HG02610 (cell line): ENCODE results near the gene ANKRD52.
"Not testable (repeated sequence)": the region's sequence is repeated elsewhere in the genome, so short reads cannot be mapped to it uniquely, and the experiment has no call there.

Experiments used
- ATAC-seq: cut with Tn5 transposase; IDR thresholded peaks from one replicate; pipeline ENCODE4 v1.9.1; 2021; ENCODE audit warnings: mild to moderate bottlenecking, moderate library complexity; ENCODE audit not compliant: unreplicated experiment

The ANKRD52 gene

DNA sequence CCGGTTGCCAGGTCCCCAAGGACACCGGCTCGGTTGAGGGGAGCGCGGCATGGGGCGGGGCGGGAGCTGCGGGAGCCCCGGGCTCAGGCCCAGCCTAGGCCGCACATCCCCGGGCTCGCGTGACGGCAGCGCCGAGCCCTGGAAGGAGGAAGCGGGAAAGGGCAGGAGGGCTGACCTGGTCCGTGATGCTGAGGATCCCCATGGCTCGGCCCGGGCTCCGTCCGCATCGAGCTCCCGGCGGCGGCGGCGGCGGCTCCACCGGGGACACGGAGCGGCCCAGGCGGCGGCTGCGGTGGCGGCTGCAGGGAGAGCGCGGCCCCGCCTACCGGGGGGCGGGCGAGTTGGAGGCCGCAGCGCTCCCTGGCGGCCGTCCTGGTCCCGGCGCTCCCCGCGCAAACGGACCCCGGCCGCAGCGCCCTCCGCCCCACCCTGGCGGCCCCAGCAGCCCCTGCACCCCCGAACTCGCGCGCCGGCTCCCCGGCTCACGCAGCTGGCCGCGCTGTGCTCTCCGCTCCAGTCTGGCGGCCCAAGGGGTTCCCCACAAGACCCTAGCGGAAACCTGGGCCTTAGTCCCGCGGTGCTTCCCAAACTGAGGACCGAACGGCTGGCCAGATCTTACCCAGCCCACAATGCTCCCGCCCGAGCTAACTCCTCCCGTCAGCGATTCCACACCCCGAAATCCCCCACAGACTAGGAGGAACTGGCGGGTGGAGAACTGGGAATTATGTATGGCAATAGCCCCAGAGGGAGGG, at the start of gene ANKRD52:
TSS of gene ANKRD52 (minus strand) at position 317 of the 752 bp plus-strand sequence. CDS start at position 202, 115 bp downstream.
- peak; percentile 89 for ATAC-seq

DNA sequence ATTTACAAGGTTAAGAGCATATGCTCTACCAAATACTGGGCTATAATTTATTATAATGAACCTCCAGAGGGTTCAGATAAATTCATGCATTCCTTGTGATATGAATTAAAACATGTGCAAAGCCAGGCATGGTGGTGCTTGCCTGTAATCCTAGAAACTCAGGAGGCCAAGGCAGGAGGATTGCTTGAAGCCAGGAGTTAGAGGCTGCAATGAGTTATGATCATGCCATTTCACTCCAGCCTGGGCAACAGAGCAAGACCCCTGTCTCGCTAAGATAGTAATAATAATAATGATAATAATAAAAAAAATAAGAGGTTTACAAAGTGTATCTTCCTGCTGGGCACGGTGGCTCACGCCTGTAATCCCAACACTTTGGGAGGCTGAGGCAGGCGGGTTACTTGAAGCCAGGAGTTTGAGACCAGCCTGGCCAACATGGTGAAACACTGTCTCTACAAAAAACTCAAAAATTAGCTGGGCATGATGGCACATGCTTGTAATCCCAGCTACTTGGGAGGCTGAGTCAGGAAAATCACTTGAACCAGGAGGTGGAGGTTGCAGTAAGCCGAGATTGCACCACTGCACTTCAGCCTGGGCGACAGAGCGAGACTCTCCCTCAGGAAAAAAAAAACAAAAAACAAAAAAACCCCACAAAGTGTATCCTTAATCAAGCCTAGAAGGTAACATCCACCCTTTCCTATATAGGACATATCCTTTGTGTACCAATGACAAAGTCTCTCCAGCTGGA, 49.2 kb upstream of the ANKRD52 start:
- no peak for ATAC-seq

DNA sequence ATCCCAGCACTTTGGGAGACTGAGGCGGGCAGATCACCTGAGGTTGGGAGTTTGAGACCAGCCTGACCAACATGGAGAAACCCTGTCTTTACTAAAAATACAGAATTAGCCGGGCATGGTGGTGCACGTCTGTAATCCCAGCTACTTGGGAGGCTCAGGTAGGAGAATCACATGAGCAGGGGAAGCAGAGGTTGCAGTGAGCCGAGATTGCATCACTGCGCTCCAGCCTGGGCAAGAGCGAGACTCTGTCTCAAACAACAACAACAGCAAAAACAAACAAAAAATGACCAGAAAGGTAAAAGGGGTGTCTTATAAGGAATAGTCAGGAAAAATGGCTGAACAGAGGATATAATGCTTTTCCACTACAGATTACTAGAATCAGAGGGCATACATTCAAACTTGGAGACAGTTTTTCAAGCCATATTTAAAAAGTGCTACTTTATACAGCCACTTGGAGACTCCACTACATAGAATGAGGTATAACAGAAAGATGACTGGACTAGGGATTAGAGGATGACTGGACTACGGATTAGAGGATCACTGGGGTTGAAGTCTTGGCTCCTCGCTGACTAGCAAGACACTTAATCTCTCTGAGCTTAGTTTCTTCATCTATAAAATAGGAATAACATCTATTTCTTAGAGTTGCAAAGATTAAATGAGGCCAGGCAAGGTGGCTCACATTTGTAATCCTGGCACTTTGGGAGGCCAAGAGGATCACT, 46.8 kb upstream of the ANKRD52 start:
- ATAC-seq: no peak

DNA sequence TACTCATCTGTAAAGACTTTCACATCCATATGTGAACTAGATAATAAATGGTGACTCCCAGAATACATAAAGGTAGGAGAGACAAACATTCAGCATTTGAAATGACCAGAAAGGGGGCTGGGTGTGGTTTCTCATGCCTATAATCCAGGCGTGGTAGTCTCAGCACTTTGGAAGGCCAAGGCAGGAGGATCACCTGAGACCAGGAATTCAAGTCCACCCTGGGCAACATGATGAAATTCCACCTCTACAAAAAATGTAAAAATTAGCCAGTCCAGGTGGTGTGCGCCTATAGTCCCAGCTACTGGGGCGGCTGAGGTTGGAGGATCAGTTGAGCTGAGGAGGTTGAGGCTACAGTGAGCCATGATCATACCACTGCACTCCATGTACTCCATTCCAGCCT, 46.1 kb upstream of the ANKRD52 start:
- ATAC-seq: no peak

DNA sequence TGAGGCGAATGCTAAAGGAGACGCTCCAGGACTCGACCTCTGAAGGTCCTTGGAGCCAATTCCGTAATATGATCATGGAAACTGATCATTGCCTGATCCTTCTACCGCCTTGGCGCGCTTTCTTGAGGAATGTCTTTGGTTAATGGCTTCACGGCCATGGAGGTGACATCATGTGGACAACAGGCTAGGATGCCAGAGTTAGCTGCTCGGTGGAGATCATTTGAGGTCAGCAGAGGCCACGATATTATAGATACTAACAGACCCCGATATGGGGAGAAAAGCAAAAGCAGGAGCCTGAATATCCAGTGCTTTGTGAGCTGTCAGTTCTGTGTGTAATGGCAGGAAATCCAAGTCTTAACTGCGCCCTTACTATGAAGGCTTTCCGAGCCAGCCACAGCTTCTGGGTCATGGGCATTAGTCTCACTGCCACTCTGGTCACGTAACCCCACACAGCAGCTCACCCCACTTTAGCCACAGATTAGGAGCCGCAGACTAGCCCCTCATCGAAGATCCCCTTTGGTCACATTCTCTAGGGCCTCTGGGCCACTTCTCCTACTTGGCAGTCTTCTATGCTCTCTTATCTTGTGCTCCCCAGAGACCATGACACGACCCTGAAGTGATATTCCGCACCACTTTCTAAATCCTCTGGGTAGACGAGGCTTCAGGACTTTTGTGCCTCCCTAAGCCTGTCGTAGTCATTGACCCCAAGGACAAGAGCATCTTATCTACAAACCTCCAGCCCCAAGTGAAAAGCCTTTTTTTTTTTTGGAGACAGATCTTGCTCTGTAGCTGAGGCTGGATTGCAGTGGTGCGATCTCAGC, 42.7 kb upstream of the ANKRD52 start:
- ATAC-seq: no peak

DNA sequence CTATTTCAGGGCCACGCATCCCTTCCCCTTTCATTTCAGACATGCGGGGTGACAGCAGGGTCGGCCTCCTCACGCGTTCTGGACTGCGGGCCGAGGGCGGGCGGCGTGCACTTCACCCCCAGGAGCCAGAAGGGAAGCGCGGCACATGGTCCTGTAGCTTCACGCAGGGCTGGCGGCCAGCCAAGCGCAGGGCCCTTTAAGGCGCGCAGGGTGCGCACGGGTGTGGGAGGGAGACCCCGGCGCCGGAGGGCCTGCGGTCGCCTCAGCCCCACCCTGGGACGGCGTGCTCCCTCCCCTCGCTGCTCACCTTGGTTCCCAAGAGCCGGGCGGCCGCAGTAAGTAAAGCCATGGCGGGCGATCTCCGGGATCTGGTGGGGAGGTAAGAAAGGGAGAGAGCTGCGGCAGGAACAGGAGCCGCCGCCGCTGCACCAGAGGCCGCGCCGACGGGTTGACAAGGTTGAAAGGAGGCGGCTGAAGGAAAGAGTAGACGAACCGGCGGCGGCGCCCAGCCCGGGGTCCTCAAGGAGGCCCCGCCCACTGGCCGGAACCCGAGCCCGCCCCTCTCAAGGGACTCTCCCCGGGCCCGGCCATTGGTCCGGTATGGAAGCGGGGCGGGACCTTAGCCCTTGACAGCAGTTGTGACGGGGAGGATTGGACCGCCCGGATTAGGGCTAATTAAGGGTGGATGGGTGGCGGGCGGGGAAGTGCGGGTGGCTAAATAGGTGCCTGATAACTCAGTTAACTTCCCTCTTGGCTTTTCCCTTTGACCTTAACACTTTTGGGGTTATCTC, 41.9 kb upstream of the ANKRD52 start, which contains the start of gene CS:
TSS of gene CS (minus strand) at position 478 of the 791 bp plus-strand sequence. CDS start at position 349, 129 bp downstream.
- ATAC-seq: peak; percentile 94

DNA sequence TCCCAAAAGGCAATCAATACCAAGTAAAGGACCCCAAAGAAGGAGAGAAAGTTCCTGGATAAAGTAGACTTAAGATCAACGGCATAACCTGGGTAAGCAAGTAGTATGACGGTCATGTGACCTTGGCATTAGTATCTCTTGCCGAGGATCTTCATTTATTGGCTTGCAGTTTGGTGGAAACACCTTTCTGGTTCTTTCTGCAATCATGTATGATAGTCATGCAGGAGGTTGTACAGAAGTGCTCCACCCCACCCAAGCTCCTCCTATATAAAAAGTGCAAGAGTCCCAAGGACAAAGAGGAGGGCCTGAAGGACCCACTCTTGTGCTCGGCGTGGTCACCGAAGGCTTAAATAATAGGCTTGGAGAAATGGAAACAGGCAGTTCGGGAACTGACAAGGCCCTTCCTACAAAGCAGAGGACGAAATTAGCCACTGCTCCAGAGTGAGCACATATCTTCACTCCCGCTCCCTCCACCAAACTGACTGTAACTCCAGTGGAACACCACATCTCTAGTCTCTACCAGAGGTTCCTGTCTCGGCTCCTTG, 41.2 kb upstream of the ANKRD52 start:
- no peak for ATAC-seq

DNA sequence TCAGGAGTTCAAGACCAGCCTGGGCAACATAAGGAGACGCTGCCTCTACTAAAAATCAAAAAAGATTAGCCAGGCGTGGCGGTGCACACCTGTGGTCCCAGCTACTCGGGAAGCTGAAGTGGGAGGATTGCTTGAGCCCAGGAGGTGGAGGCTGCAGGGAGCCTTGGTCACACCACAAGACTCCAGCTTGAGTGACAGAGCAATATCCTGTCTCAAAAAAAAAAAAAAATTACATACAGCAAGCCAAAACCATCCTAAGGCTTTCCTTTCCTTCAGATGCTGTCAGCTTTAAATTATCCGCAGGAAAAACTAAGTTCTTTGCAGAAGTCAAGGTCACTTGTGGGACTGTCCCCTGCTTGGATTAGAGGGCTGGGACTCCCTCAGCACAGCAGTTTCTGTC, 40.6 kb upstream of the ANKRD52 start:
- no peak for ATAC-seq

DNA sequence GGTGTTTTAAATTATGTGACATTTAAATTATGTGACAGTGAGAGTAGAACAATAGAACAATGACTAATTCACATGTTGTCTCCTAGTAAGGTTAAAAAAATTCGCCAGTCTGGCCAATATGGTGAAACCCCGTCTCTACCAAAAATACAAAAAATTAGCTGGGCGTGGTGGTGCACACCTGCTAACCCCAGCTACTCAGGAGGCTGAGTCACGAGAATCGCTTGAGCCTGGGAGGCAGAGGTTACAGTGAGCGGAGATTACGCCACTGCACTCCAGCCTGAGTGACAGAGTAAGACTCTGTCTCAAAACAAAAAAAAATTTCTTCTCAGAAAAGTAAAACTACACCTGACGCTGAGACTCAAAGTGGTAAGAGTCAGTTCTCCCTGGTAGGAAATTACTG, 39.2 kb upstream of the ANKRD52 start:
- no peak for ATAC-seq

DNA sequence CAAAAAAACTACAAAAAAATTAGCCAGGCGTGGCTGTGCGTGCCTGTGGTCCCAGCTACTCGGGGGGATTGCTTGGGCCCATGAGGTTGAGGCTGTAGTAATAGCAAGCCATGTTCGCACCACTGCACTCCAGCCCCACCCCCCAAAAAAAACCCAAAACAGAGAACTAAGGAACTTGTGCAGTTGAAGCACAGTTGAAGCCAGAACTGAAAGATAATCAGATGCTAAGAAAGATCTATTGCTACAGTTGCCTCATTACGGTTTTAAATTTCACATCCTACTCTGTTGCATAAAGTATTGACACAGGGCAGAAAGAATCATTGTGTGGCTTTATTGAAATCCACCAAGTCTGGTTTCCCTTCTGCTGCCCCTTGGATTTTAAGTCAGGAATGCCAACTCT, 38.1 kb upstream of the ANKRD52 start:
- no peak for ATAC-seq

DNA sequence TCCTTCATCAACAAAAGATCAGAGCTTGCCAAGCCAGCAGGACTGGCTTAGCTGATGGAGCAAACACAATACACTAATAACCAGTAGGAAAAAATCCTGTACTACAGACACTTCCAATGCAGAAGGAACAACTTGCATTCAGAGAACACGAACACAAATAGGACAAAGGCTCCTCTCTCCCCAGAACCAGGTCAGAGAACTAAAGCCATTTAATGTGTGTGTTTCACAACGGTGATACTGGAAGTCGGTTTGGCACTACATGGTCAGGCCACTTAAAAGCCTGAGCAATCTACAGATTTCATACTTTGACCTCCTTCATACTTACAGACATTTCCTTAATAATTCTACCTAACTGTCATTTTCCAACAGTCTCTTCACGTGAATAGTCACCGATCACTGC, 35.6 kb upstream of the ANKRD52 start:
- no peak for ATAC-seq

DNA sequence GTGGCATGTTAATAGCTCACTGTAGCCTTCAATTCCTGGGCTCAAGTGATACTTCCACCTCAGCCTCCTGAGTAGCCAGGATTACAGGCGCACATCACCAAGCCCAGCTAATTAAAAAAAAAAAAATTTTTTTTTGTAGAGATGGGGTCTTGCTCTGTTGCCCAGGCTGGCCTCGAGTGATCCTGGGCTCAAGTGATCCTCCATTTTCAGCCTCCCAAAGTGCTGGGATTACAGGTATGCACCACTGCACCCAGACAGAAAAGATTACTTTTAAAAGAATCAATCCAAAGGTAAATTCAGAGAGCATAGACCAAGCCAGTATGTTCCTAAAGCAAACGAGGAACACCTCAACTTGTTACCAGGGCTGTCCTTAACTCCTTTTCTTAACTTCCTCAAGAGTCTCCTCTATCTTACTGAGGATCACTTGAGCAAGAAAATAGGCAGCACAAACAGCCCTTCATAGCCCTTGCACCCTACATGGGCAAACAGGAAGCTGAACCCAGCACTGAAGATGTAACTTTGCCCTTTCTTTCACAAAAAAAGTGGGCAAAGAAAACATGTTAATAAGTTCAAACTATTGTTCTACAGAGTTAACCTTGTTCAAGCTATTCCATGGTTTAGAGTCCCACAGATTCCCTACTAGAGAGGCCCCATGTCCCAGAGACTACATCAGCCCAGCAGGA, 30.7 kb upstream of the ANKRD52 start:
- ATAC-seq: no peak

DNA sequence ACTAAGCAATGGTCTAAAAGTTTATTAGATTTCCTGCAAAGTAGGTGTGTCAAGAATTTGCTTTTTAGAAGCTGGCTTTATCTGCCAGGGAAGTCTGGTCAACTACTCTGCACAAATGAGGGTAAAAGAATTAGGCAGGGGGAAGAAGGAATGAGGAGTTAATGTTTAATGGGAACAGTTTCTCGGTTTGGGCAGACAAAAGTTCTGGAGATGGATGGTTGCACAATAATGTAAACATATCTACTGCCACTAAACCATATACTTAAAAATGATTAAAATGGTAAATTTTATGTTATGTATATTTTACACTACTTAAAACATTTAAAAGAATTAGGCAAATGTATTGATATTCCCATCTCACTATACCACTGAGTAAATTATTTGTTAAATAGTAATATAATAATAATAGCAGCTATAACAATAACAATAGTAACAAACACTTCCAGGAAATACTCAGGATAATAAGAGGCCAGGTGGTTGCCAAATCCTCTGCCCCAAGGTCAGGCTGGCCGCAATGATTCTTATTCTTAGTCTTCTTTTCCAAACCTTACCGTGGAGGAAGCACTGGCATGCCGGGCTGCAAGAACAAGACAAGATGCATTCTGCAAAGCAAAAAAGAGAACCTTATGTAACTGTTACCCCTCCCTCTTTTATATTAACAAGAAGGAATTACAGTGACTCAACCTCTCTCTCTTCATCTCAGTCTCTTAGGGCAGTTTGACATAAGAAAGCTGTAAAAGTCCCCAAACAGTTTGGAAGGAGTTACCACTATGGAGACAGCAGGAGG, 28.1 kb upstream of the ANKRD52 start:
- no peak for ATAC-seq

DNA sequence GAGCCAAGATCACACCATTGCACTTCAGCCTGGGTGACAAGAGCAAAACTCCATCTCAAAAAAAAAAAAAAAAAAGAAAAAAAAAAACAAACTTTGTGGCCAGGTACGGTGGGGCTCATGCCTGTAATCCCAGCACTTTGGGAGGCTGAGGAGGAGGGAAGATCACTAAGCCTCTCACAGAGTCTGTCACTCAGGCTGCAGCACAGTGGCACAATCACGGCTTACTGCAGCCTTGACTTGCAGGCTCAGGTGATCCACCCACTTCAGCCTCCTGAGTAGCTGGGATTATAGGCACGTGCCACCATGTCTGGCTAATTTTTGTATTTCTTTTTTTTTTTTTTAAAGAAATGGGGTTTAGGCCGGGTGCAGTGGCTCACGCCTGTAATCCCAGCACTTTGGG, 26.1 kb upstream of the ANKRD52 start:
- ATAC-seq: not testable (repeated sequence)

DNA sequence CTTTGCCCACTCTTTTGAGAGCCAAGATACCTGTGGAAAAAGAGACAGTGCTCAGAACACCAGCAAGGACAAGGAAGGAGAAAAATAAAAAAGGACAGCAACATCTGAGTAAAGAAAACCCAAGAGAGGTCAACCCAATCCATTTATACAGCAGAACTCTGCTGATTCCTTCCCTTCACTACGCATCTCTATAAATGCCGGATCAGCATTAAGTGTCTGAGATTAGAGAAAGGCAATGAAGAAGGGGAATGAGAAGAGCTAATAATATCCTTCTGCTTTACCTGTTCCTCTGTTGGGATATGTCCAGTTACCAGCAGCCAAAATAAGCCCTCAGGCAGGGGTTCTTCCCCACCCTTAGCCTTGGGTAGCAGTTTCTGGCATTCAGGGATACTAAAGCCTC, 24.4 kb upstream of the ANKRD52 start:
- ATAC-seq: no peak

DNA sequence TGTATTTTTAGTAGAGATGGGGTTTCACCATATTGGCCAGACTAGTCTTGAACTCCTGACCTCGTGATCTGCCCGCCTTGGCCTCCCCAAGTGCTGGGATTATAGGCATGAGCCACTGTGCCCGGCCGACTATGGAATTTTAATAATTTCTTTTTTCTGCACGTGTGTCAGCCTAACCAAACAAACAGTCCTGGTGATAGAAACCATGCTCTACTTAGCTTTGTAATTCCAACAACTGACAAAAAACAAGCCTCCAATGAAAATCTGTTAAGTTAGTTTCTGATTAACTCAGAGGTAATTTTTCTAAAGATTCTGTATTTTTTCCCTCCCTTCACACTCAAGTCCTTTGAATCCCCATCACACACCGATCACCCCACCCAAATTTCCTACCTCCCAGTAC, 23.8 kb upstream of the ANKRD52 start:
- ATAC-seq: no peak

DNA sequence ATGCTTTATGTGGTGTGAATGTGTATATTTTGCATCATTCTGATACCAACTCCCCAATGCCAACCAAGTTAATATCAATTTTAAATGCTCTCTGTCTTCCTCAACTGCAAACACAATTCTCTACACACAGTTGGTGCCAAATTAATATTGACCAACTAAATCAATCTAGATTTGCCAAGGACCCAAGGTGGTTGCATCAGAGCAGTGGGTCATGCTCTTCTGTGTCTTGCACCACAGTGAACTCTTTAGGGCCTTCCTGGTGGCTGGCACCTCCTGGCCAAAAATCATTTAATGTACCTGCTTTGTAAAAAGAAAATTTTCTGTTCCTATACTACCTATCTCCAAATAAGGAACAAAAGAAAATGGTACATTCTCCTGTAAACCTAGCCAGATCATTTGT, 22.7 kb upstream of the ANKRD52 start:
- no peak for ATAC-seq

DNA sequence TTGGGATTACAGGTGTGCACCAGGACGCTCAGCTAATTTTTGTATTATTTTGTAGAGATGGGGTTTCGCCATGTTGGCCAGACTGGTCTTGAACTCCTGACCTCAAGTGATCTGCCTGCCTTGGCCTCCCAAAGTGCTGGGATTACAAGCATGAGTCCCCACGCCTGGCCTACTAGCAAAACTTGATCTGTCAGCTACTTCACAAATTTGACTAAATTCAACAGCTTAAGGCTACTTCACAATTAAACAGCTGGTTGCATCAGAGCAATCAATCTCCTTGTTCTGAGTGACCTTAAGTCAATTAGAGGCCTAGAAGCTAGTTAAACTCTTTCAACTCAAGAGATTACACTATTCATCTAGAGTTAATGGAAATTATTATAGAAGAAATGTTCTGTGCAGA, 20.7 kb upstream of the ANKRD52 start:
- ATAC-seq: no peak
